NCI-H1417 treated with DMSO at 0.1 percent for 48 hours (cell line): ENCODE data around the gene WDR13.
A peak's percentile ranks its signal among the peaks of the same experiment; 100 is the strongest.
"Not testable (repeated sequence)": the region's sequence is repeated elsewhere in the genome, so short reads cannot be mapped to it uniquely, and the experiment has no call there.

ENCODE experiments used
- DNase-seq: peaks from one replicate; lab custom pipeline; 2025; lab: John Stamatoyannopoulos, UW

The WDR13 gene

DNA sequence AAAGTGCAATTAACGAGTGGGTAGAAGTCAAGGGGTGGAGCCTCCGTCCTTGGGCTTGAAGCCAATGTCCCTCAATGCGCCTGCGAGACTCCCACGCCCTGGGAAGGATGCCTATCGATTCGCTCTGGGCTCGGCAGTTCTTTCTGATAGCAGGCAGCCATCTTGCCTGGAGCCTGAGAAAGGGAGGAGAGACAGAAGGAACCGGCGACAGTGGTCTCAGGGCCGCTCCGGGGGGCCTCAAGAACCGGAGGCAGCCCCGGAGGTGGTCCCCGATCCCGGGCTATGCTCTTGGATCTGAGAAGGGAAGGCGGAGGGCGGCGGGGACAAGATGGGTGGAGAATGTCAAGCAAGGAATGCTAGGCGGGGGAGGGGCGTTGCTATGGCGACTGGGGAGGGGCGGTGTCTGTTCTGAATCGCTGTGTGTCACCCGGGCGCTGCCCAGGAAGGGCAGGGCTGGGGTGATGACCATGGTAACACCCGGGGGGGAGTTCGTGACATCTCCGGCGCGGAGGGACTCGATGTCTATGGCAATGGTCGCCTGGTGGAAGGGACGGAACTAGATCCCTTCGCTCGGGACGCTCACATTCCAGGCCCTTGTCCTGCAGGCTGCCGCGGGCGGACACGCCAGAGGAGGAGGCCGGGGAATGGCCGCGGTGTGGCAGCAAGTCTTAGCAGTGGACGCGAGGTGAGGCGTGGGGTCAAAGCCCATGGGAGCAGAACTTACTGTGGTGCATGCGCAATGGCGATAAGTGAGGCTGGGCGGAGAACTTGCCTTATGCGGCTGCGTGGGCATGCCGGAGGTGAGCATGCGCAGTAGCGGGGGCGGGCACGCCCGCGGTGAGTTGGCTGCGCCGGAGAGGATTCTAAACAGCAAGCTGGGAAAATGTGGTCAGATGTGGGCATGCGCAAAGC lies at the start of gene WDR13:
Gene WDR13, plus strand, starts transcription at position 140 of the 912 bp plus-strand sequence. Its CDS starts 505 bp downstream, at position 645.
- peak; percentile 62 for DNase-seq

DNA sequence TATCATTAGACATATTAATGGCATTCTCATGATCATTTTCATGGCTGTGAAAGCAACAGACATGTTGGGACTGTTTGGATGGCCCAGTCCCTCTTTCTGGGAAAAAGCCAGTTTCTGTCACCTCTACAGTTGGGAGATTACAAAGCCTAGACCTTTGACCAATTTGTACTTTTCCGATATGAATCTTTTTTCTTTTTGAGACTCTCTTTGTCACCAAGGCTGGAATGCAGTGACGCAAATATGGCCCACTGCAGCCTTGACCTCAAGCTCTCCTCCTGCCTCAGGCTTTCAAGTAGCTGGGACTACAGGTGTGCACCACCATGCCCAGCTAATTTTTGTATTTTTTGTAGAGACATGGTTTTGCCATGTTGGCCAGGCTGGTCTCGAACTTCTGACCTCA lies 48.4 kb upstream of the WDR13 start:
- DNase-seq, result no peak

DNA sequence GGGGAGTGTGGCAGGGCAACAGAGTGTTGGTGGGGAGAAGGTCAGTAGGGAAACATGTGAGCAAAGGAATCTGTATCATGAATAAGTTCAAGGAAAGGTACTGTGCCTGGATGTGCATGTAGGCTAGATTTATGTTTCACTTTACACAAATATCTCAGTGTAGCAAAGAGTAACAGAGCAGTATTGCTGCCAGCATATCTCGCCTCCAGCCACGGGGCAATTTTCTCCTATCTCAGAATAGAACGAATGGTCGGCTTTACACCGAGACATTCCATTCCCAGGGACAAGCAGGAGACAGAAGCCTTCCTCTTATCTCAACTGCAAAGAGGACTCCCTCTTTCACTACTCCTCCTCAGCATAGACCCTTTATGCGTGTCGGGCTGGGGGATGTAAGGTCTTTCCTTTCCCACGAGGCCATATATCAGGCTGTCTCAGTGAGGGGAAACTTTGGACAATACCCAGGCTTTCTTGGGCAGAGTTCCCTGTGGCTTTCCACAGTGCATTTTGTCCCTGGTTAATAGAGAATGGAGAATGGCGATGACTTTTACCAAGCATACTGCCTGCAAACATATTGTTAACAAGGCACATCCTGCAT lies 41.5 kb upstream of the WDR13 start:
- not testable (repeated sequence) for DNase-seq

DNA sequence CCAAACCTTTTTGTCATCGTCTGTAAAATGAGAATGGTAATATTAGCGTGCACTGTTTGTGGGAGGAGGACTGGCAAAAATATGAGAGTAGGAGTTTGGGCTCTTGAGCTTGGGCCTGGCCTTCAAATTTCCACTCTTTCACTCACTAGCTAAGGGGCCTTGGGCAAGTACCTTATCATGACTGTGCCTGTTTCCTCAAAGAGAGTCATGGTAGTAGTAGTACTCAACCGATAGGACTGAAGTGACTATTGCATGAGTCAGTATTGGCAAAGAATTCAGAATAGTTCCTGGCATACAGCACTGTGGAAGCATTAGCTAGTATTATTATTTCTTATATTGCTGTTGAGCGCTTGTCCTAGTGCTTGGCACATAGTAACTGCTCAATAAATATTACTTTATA lies 39.0 kb upstream of the WDR13 start:
- DNase-seq, result no peak

DNA sequence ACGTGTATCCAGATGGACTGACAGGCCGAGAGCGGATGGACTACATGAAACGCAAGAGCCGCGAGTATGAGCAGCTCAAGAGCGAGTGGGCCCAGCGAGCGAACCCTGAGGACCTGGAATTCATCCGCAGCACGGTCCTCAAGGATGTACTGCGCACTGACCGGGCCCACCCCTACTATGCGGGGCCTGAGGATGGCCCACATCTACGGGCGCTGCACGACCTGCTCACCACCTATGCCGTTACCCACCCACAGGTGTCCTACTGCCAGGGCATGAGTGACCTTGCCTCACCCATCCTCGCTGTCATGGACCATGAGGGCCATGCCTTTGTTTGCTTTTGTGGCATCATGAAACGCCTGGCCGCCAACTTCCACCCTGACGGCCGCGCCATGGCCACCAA lies 37.7 kb upstream of the WDR13 start:
- no peak for DNase-seq

DNA sequence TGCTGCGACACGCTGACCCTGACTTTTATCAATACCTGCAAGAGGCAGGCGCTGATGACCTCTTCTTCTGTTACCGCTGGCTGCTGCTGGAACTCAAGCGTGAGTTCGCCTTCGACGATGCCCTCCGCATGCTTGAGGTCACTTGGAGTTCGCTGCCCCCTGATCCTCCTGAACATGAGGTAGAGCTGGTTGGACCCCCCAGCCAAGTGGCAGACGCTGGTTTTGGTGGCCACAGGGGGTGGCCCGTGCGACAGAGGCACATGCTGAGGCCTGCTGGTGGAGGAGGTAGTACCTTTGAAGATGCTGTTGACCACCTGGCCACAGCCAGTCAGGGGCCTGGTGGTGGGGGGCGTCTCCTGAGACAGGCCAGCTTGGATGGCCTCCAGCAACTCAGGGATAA lies 37.2 kb upstream of the WDR13 start:
- DNase-seq, result no peak

DNA sequence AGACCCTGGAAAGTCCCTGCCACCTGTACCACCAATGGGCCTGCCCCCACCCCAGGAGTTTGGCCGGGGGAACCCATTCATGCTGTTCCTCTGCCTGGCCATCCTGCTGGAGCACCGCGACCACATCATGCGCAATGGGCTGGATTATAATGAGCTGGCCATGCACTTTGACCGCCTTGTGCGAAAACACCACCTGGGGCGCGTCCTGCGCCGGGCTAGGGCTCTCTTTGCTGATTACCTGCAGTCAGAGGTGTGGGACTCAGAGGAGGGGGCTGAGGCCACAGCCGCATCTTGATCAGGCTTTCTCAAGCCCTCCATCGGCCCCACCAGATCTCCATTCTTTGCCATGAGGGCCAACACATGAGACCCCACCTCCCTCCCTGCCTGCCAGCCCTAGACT lies 36.6 kb upstream of the WDR13 start:
- no peak for DNase-seq

DNA sequence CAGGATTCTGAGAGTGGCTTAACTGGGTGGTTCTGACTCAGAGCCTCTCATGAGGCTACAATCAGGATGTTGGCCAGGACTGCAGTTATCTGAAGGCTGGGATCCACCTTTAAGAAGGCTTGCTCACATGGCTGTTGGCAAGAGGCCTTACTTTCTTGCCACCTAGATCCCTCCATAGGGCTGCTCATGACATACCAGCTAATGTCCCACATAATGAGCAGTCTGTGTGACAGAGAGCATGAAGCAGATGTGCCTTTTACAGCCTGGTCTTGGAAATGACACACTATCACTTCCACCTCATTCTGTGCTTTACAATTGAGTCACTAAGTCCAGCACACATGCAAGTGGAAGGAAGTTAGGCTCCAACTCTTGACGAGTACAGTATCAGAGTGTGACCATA lies 27.3 kb upstream of the WDR13 start:
- DNase-seq, result no peak

DNA sequence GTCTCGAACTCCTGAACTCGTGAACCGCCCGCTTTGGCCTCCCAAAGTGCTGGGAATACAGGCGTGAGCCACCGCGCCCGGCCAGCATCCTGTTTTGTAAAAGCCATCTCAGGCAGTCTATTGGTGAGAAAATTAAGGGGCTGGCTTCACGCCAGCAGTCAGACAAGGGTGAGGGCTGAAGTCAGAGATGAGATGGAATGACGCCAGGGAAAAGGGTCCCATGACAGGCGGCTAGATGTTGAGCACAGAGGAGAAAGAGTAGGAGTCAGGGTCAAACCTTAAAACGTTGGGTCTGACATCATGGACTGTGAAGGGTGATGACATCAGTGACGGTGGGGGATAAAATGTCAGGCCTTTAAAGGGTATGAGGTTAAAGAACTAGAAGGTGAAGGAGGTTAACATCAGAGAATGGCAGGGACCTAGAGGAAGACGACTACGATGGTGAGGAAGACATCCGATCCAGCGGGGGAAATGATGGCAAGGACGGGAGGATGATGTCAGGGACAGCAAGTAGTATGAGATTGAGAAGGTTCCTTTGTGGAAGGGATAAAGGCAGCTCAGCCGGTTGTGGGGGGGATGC lies 23.5 kb upstream of the WDR13 start:
- no peak for DNase-seq

DNA sequence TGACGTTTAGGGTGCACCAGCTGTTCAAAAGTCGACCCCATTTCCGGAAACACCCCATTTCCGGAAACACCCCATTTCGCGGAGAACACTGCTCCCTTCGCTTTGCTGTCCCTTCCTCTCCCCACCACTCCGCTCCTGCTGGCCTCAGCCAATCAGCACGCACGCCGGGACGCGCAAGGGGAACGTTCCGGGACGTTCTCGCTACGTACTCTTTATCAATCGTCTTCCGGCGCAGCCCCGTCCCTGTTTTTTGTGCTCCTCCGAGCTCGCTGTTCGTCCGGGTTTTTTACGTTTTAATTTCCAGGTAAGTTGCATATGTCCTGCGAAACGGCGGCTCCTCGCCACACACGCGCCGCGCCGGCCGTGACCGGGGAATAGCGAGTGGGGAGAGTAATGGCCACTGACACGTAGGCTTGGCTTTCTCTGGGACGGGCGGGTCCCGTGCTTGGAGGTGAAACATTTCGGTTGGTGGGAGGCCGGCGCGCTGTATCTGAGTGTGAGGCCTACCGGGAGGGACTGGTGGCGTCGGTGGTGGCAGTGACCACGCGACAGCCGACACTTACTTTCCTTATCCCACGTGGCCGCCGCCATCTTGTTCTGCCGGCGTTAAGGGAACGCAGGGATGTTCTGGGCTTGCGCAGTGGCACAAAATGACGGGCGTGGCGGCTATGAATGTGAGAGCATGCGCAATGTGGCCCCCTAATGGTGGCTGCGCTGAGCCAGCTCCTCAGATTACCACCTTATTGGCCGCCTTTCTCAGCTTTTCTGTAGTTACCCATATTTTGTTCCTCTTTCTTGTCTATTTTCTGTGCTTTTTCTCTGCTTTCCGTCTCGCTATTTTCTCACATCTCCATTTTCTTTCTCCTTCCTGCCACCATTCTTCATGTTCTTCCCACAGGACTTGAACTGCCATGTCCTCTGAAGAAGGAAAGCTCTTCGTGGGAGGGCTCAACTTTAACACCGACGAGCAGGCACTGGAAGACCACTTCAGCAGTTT lies 22.7 kb upstream of the WDR13 start, which contains the start of gene RBM3:
Gene RBM3, plus strand, starts transcription at position 215 of the 997 bp plus-strand sequence. Its CDS starts 697 bp downstream, at position 912.
- DNase-seq, result peak; percentile 59

DNA sequence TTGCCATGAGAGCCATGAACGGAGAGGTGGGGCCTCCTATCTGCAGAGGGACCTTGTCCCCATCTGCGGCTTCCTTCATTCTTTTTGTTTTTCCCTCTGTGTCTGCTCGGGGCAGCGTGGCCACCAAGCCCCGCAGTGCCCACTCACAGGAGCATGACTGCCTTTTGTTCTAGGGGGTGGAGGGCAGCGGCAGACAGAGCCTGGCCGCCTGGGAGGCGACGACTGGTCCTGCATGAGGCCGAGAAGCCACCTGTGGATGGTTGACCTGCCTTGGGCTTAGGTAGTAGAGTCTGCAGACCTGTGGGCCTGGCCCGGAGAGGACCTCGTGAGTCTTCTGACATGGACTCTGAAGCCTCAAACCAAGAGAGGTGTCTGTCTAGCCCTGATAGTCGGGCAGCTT lies 21.6 kb upstream of the WDR13 start:
- no peak for DNase-seq

DNA sequence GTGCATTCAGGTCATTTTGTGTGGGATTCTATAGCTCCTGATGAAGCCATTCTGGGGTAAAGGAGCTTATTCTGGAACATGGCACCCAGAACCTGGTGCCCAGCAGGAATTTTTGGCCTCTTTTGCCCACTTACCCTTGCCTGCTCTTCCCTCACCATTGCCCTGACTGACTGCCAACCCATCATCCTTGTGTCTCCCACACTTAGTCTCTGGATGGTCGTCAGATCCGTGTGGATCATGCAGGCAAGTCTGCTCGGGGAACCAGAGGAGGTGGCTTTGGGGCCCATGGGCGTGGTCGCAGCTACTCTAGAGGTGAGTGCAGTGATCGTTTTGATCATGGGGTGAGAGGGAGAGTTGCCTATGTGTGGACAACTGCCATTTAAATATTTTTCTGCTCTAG lies 21.2 kb upstream of the WDR13 start:
- DNase-seq, result no peak

DNA sequence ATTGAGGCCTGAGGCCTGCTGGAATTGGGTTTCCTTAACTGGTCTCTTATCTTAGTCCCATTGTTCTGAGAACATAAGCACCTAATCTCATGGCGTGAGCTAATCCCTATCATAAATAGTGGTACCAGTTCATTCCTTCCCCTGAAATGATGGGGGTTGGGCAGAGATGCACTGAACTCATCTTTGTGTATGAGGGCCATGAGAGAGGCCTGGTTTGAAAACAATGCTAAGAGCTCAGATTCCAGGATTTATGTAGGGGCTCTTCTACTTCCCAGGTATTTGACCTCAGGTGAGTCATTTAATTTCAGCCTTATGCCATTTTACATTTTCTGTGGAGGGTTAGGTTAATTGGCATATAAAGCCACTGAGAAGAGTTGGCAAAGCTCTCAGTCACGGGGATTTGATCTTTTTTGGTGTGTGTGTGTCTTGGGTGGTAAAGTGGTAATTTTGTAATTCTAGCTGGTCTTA lies 18.6 kb upstream of the WDR13 start:
- DNase-seq, result no peak

DNA sequence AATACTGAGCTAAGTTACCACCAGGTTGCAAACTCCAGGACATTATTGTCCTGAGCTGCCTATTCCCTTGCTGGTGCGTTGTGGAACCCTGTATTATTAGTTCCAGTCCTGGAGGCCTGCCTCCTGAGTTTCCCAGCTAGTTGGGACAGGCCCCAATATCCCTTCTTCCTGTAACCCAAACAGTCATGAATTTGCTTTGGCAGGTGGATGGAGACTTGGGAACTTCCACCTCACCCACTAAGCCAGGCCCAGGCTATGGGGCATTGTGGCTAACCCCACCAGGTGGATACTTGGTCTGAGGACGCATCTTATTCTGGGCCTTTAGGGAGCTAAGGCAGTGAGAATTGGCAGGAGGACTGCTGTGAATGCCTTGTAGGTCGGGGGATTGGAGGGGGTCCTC lies 18.0 kb upstream of the WDR13 start:
- DNase-seq, result no peak

DNA sequence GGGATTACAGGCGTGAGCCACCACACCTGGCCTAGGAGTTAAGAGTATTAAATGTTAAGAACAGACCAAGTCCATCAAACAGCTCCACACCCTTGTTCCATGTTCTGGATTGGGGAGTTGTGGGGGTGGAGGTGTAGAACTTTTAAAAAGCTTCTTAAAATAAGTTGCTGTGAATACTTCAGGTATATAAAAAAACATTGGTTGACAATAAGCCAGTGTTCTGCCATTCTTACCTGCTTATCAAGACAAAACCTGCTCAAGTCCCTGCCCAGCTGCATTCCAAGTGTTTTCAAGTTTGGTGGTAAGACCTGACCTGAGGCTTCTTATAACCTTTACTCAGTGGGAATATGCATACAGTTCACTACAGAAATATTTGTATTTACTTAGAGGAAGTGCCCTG lies 16.6 kb upstream of the WDR13 start:
- DNase-seq, result no peak

DNA sequence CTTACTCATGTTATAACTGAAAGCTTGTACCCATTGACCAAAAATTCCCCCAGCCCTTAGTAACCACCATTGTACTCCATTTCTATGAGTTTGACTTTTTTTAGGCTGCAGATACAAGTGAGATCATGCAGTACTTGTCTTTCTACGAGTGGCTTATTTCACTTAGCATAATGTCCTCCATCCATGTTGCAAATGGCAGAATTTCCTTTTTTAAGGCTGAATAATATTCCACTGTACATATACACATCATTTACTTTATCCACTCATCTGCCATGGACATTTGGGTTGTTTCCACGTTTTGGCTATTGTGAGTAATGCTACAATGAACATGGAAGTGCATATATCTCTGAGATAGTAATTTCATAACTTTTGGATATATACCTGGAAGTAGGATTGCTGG lies 12.6 kb upstream of the WDR13 start:
- DNase-seq, result no peak

DNA sequence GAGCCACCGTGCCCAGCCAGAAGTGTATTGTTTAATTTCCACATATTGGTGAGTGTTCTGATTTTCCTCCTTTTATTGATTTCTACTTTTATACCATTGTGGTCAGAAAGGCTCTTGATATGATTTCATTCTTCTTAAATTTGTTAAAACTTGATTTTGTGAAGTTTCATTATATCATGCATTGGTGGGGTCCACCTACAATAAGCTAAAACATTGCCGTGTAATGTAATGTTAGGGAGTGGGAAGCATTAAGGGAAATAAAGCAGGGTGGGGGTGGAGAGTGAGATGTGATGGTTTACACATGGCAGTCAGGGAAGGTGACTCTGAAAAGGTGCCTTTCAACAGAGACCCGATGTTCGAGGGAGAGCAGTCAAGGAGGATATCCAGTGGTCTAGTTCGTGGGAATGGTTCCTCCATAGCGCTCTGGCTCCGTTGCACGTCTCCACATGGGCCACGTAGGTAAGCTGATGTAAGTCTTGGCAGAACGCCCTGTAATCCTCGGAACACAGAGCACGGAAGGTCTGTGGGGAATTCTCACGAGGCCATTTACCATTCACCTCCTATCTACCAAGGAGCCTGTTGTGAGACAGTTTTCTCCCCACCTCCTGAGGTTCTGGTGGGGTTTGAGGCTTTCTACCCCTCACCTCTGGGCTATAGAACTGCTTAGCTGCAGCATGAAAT lies 7.7 kb upstream of the WDR13 start:
- no peak for DNase-seq

DNA sequence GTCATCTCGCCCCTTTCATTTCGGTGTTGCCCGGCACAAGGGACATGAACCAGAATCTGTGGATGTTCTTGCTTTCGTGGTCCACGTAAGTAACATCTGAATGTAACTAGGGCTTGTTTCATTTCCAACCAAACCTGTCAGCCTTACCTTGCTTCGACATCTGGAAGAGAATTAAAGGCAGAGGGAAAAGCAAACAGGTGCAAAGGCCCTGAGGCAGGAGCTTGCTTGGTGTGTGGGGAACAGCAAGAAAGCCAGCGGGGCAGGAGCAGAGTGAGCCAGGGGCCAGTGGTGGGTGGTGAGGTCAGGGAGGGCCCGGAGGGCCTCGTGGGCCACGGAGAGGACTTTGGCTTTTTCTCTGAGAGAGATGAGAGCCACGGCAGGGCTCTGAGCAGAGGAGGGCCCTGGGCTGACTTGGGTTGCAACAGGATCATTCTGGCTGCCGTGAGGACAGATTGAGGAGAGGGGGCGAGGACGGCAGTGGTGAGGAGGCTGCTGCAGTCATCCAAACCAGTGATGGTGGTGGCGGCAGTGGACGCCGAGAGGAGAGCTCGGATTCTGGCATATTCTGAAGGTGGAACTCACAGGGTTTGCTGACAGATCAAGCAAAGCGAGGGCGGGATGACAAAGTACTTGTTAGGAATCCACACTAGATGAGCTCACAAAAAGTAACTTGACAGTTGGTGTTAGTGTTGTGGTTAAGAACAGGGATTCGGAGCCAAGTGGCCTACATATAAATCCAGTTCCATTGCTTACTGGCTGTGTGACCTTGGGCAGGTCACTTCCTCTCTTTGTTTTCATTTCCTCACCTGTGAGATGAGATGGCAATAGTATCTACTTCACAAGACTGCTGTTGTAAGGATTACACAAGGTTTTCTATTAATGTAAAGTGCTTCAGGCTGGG lies 6.8 kb upstream of the WDR13 start:
- DNase-seq, result no peak

DNA sequence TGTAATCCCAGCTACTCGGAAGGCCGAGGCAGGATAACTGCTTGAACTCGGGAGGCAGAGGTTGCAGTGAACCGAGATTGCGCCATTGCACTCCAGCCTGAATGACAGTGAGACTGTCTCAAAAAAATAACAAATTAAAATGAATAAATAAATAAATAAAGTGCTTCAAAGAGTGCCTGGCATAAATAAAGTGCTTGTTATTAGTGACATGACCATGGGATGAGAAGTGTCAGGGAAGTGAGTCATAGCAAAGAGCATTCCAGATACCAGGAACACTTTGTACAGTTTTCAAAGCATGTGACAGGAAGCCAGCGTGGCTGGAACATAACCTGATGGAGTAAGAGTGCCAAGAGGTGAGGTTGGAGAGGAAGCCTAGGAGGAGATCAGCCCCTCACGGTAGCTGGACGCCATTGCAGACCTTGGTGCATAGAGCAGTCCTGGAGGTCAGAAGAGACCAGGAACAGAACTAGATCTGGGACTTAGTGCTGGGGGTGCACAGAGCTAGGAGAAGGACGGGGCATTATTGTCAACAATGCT lies 6.0 kb upstream of the WDR13 start:
- DNase-seq, result no peak

DNA sequence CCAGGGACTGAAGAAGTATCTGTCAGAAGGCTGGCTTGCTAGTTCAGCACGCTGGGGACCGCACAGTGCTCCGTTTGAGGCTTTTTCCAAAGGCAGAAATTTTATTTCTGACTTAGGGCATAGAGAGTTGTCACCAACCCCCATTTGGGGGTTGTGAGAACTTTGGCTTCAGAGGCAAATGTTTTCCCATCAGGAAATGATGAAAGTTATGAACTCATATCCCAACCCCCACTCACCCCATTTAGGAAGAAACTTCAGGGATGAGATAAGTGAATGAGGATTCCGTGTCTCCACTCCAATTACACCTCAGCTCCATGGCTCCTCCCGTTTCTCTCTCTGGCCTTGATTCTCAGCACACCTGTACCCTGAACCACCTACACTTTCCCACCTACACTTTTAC lies 4.3 kb upstream of the WDR13 start:
- DNase-seq, result no peak
